Measurements from ENCODE around the gene TFF3.

TFF3 gene

GRCh38 chr21:42315296-42315891 is at the start of gene TFF3:
Gene TFF3 (minus strand): TSS chr21:42315409. CDS start chr21:42315374, 35 bp downstream.
- DNase-seq: peak; percentile 98

- DNase-seq: no peak
These were observed 49.2 kb upstream of the TFF3 start for GRCh38 chr21:42364304-42364865.

GRCh38 chr21:42363312-42363711 is 48.1 kb upstream of the TFF3 start:
- no peak for DNase-seq

- DNase-seq: no peak
These were observed 47.5 kb upstream of the TFF3 start for GRCh38 chr21:42362700-42363099.

GRCh38 chr21:42362198-42362597 is 47.0 kb upstream of the TFF3 start:
- DNase-seq: no peak

- DNase-seq: no peak
These were observed 46.1 kb upstream of the TFF3 start for GRCh38 chr21:42361286-42361685.

- DNase-seq: no peak
These were observed 45.1 kb upstream of the TFF3 start for GRCh38 chr21:42360317-42360716.

- DNase-seq: no peak
These were observed 43.7 kb upstream of the TFF3 start for GRCh38 chr21:42358937-42359336.

GRCh38 chr21:42358261-42358660 is 43.1 kb upstream of the TFF3 start:
- no peak for DNase-seq

GRCh38 chr21:42357307-42357706 is 42.1 kb upstream of the TFF3 start:
- no peak for DNase-seq

- no peak for DNase-seq
These were observed 41.4 kb upstream of the TFF3 start for GRCh38 chr21:42356650-42357049.

GRCh38 chr21:42356046-42356445 is 40.8 kb upstream of the TFF3 start:
- DNase-seq: no peak

- no peak for DNase-seq
These were observed 38.4 kb upstream of the TFF3 start for GRCh38 chr21:42353623-42354022.

- DNase-seq: no peak
These were observed 37.4 kb upstream of the TFF3 start for GRCh38 chr21:42352441-42353095.

GRCh38 chr21:42351626-42352440 is 36.6 kb upstream of the TFF3 start:
- DNase-seq: no peak

- no peak for DNase-seq
These were observed 35.8 kb upstream of the TFF3 start, which contains the start of gene TFF2 for GRCh38 chr21:42350927-42351426. Gene TFF2 (minus strand): TSS chr21:42350994. CDS start chr21:42350957, 37 bp downstream.

GRCh38 chr21:42350318-42350910 is 35.2 kb upstream of the TFF3 start:
- DNase-seq: no peak

GRCh38 chr21:42349420-42350317 is 34.5 kb upstream of the TFF3 start:
- no peak for DNase-seq

GRCh38 chr21:42348762-42349161 is 33.6 kb upstream of the TFF3 start:
- no peak for DNase-seq

- DNase-seq: no peak
These were observed 32.6 kb upstream of the TFF3 start for GRCh38 chr21:42347601-42348327.
